HCT116 (cell line): ENCODE data around the gene ZIC4. TPM values are rescaled to one million over a fixed set of nuclear protein-coding genes. Genes with fewer than 3 reads are reported as not detected.

Source experiments
- ATAC-seq: fragments of 200-7000 bp; cut with Tn5 transposase; 2 replicates; pipeline ENCODE4 v1.9.1; 2020; ENCODE audit warnings: mild to moderate bottlenecking, moderate library complexity
- BruUV-seq: library from RNA; stranded (reverse); fragments of 400-500 nt; replicated peaks from 2 replicates; lab custom pipeline; 2021; lab: Mats Ljungman, UMichigan
- CTCF ChIA-PET: fragments of 300-600 bp; sonication (Branson Sonifier 250); formaldehyde crosslinking; loops from one replicate; lab custom pipeline; 2021; ENCODE audit warnings: antibody characterized with exemption; lab: Charles Lee
- POLR2A ChIA-PET: fragments of 300-600, 350-600 bp; sonication (Branson Sonifier 250); formaldehyde crosslinking; loops from one replicate; lab custom pipeline; 2021; ENCODE audit warnings: antibody characterized with exemption; lab: Charles Lee
- RAD21 ChIA-PET, 2 experiments: fragments of 300-600 bp; sonication (Branson Sonifier 250); formaldehyde crosslinking; loops; one replicate each; lab custom pipeline; 2023; ENCODE audit warnings: low total read pairs in 2 of 2; ENCODE audit not compliant: uncharacterized antibody in 2 of 2, unreplicated experiment in 2 of 2, low non-redundant PET in 1 of 2; lab: Charles Lee
- DNase-seq: peaks from one replicate; pipeline ENCODE4 v3.0.0-alpha.2; 2010; ENCODE audit warnings: low read depth, low spot score
- H2AFZ ChIP-seq: fragments of 200-600 bp; shearing (Covaris generic), sonication (generic); 2 replicates; pipeline ENCODE4 v1.6.1; 2017; ENCODE audit warnings: low read depth, mixed run types, mixed read lengths, antibody characterized with exemption, low read length; ENCODE audit not compliant: poor library complexity, severe bottlenecking
- H3K27ac ChIP-seq: 2 replicates; pipeline ENCODE4 v1.5.1; 2012; ENCODE audit warnings: low read depth, low read length
- H3K27me3 ChIP-seq: fragments of 200-600 bp; sonication (generic); 2 replicates; pipeline ENCODE4 v1.6.1; 2016; ENCODE audit warnings: mixed run types, low read length, mixed read lengths; ENCODE audit not compliant: insufficient read depth
- H3K36me3 ChIP-seq, 2 experiments: fragments of 200-500 bp in 1 of 2; fragments of 200-600 bp in 1 of 2; sonication (Bioruptor generic) in 1 of 2; sonication (generic) in 1 of 2; 2 replicates each; pipeline versions ENCODE4 v1.5.1 to v1.6.1; 2014 to 2016; ENCODE audit warnings: low read length in 2 of 2, inconsistent platforms in 1 of 2, mixed read lengths in 1 of 2, mixed run types in 1 of 2; ENCODE audit not compliant: insufficient read depth in 2 of 2, control insufficient read depth in 1 of 2
- H3K4me1 ChIP-seq, 2 experiments: fragments of 200-600 bp in 1 of 2; sonication (generic) in 1 of 2; 2 replicates each; pipeline versions ENCODE4 v1.5.1 to v1.6.1; 2012 to 2017; ENCODE audit warnings: low read length in 2 of 2, inconsistent platforms in 1 of 2, mild to moderate bottlenecking in 1 of 2, mixed read lengths in 1 of 2, mixed run types in 1 of 2, moderate library complexity in 1 of 2; ENCODE audit not compliant: insufficient read depth in 2 of 2, control insufficient read depth in 1 of 2
- H3K4me2 ChIP-seq: fragments of 200-600 bp; sonication (generic); 2 replicates; pipeline ENCODE4 v1.6.1; 2017; ENCODE audit warnings: mixed run types, low read length, mixed read lengths
- H3K4me3 ChIP-seq, 2 experiments: fragments of 200-600 bp in 1 of 2; sonication (generic) in 1 of 2; replicated peaks in 1 of 2; 2 replicates each; pipeline ENCODE4 v1.5.1; 2011 to 2016; ENCODE audit warnings: low read length in 2 of 2, control low read depth in 1 of 2, low read depth in 1 of 2, mild to moderate bottlenecking in 1 of 2, mixed read lengths in 1 of 2, mixed run types in 1 of 2
- H3K79me2 ChIP-seq: fragments of 200-600 bp; sonication (generic); 2 replicates; pipeline ENCODE4 v1.6.1; 2017; ENCODE audit warnings: mild to moderate bottlenecking, mixed run types, low read length, moderate library complexity, mixed read lengths; ENCODE audit not compliant: insufficient read depth
- H3K9ac ChIP-seq: fragments of 200-600 bp; sonication (generic); 2 replicates; pipeline ENCODE4 v1.6.1; 2016; ENCODE audit warnings: low read length, mixed read lengths
- H3K9me2 ChIP-seq: fragments of 200-600 bp; sonication (generic), shearing (Covaris generic); 2 replicates; pipeline ENCODE4 v1.6.1; 2017; ENCODE audit warnings: mixed run types, mild to moderate bottlenecking, moderate library complexity; ENCODE audit not compliant: insufficient read depth
- H3K9me3 ChIP-seq, 2 experiments: fragments of 200-500 bp in 1 of 2; fragments of 200-600 bp in 1 of 2; sonication (Bioruptor generic) in 1 of 2; sonication (generic) in 1 of 2; 2 replicates each; pipeline ENCODE4 v1.6.1; 2014 to 2017; ENCODE audit warnings: low read length in 2 of 2, mixed read lengths in 2 of 2, inconsistent platforms in 1 of 2, low read depth in 1 of 2, mild to moderate bottlenecking in 1 of 2, mixed run types in 1 of 2, moderate library complexity in 1 of 2; ENCODE audit not compliant: control insufficient read depth in 1 of 2, insufficient read depth in 1 of 2
- H4K20me1 ChIP-seq: fragments of 200-600 bp; sonication (generic), shearing (Covaris generic); 2 replicates; pipeline ENCODE4 v1.6.1; 2017; ENCODE audit warnings: mixed run types, mild to moderate bottlenecking, moderate library complexity; ENCODE audit not compliant: insufficient read depth
- EGR1 ChIP-seq: IDR thresholded peaks from 2 replicates; pipeline ENCODE4 v1.6.1; 2012; ENCODE audit warnings: low read depth
- RAD21 ChIP-seq: IDR thresholded peaks from 2 replicates; pipeline ENCODE4 v1.6.1; 2012; ENCODE audit warnings: low read depth, mild to moderate bottlenecking
- SIN3A ChIP-seq: IDR thresholded peaks from 2 replicates; pipeline ENCODE4 v1.6.1; 2012; ENCODE audit warnings: low read depth
- intact Hi-C: fragments of 100-400 bp; cut with micrococcal nuclease; formaldehyde crosslinking; loops from 2 replicates; pipeline ENCODE4 v1.10.0; 2022
- total RNA-seq: library from RNA; stranded (reverse); gene quantifications from one replicate; pipeline ENCODE4 v1.2.1, GENCODE V29; 2021; ENCODE audit not compliant: unreplicated experiment
- TF ChIP-seq, protein P1 (sequence below), 3 experiments: fragments of 200-600 bp in 1 of 3; sonication (generic) in 1 of 3; IDR thresholded peaks in 2 of 3; conservative IDR thresholded peaks in 1 of 3; 2 replicates each; pipeline ENCODE4 v1.5.1; 2012 to 2017; ENCODE audit warnings: low read depth in 2 of 3, low read length in 2 of 3, antibody characterized with exemption in 1 of 3, borderline replicate concordance in 1 of 3, control low read depth in 1 of 3, mild to moderate bottlenecking in 1 of 3, mixed read lengths in 1 of 3, mixed run types in 1 of 3, moderate library complexity in 1 of 3; ENCODE audit not compliant: insufficient read depth in 1 of 3

The ZIC4 gene
- total RNA-seq, 1 experiment from 2014 or later, result not detected

DNA sequence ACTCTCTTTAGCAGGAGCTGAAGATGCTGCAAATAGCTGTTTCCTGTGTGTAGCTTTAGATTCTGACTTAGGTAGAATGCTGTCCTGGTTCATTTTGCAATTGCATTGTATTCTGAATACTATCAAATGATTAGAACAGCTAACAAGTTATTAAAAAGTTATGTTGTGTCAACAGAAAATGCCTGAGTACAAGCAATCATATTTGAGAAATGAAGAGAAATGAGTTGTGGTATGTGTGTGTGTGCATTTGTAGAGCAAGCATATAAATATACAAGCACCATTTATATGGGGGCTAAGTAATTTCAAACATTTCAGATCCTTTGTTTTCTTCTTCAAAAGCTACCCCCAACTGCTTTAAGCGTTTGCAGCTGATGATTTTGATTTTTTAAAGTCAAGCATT is 10.6 kb upstream of the ZIC4 start:
- no peaks in the 10 kb centered on the region for H3K27me3 ChIP-seq
- TF ChIP-seq EGR1, result no peak
- H3K9me3 ChIP-seq, result no peaks in the 10 kb centered on the region
- RAD21 ChIA-PET, result no interaction called here
- DNase-seq (no peak), ATAC-seq (no peak)
- H4K20me1 ChIP-seq, result no peaks in the 10 kb centered on the region
- H3K4me3 ChIP-seq, result no peak overlapping the region
- H2AFZ ChIP-seq, result no peak overlapping the region
- H3K36me3 ChIP-seq, result no peaks in the 10 kb centered on the region
- H3K4me2 ChIP-seq, result no peak overlapping the region
- POLR2A ChIA-PET, result no interaction called here
- no peaks in the 10 kb centered on the region for H3K4me1 ChIP-seq
- no TSS peak for BruUV-seq
- H3K79me2 ChIP-seq, result no peaks in the 10 kb centered on the region
- H3K9ac ChIP-seq, result no peak overlapping the region
- intact Hi-C loops, result no loop called here
- CTCF ChIA-PET, result interaction anchor here (1.1 to 1.5 kb wide), 3 partner anchors 40 to 200 kb away, joined by 3 to 7 read pairs (median 4); no protein-coding TSS in a partner anchor
- no peaks in the 10 kb centered on the region for H3K9me2 ChIP-seq
- H3K27ac ChIP-seq, result no peak overlapping the region

DNA sequence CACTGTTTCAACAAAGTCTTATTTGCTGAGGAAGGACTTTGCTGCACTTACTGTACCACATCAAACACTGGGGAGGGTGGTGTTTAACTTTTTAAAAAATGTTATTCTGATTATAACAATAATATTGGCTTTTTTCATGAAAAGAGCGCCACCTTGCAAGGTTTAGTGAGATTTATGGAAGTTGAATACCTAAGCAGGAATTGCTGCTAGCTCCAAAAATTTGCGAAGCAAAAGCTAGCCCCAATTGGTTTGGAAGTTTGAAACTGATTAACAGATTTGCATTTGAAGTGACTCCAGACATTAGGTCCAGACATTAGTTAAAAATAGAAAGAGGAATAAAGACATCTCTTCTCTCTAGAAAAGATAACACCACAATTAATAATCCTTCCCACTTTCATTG is 9.5 kb upstream of the ZIC4 start:
- Histone ChIP-seq H3K9me2 (no peaks in the 10 kb centered on the region), H3K36me3 (no peaks in the 10 kb centered on the region), H4K20me1 (no peaks in the 10 kb centered on the region), H3K27ac (no peak overlapping the region), H2AFZ (no peak overlapping the region), H3K27me3 (no peaks in the 10 kb centered on the region), H3K9ac (no peak overlapping the region), H3K4me1 (no peaks in the 10 kb centered on the region), H3K79me2 (no peaks in the 10 kb centered on the region), H3K9me3 (no peaks in the 10 kb centered on the region), H3K4me3 (no peak overlapping the region), H3K4me2 (no peak overlapping the region)
- intact Hi-C loops, result no loop called here
- no TSS peak for BruUV-seq
- ATAC-seq (no peak), DNase-seq (no peak)
- ChIA-PET POLR2A (no interaction called here), CTCF (interaction anchor here (0.6 to 1.5 kb wide), 5 partner anchors 22 to 598 kb away, joined by 3 to 10 read pairs (median 7); no protein-coding TSS in a partner anchor), RAD21 (no interaction called here)
- TF ChIP-seq RAD21 (peak; percentile 47; the same call in 1 of the 2 replicates), SIN3A (no peak)
- TF ChIP-seq, protein P1, sequence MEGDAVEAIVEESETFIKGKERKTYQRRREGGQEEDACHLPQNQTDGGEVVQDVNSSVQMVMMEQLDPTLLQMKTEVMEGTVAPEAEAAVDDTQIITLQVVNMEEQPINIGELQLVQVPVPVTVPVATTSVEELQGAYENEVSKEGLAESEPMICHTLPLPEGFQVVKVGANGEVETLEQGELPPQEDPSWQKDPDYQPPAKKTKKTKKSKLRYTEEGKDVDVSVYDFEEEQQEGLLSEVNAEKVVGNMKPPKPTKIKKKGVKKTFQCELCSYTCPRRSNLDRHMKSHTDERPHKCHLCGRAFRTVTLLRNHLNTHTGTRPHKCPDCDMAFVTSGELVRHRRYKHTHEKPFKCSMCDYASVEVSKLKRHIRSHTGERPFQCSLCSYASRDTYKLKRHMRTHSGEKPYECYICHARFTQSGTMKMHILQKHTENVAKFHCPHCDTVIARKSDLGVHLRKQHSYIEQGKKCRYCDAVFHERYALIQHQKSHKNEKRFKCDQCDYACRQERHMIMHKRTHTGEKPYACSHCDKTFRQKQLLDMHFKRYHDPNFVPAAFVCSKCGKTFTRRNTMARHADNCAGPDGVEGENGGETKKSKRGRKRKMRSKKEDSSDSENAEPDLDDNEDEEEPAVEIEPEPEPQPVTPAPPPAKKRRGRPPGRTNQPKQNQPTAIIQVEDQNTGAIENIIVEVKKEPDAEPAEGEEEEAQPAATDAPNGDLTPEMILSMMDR (IDR thresholded peaks at IDR 0.05 in 2 of 3, conservative IDR thresholded peaks at IDR 0.05 in 1 of 3; ENCODE audit: borderline replicate concordance in 1 of 3, insufficient read depth in 1 of 3, low read depth in 2 of 3, low read length in 2 of 3), result peak; percentile 14 to 41 (median 34); a peak in 3 of 6 replicates
- TF ChIP-seq, all 23 proteins: peak for 2
